Type B pancreatic cell (in vitro differentiated cells): ENCODE measurements around the gene SWAP70. TPM values are rescaled to one million over a fixed set of nuclear protein-coding genes. Genes with fewer than 3 reads are reported as not detected.

Experiments
- DNase-seq: peaks from one replicate; pipeline ENCODE4 v3.0.0; 2021; ENCODE audit warnings: mixed read lengths; ENCODE audit not compliant: unreplicated experiment; ENCODE audit errors: extremely low spot score
- H3K27ac Mint-ChIP-seq: 2 replicates; pipeline ENCODE4 v1.8.0; 2021; ENCODE audit warnings: mild to moderate bottlenecking, mixed read lengths
- H3K27me3 Mint-ChIP-seq: 2 replicates; pipeline ENCODE4 v1.8.0; 2021; ENCODE audit warnings: mixed read lengths
- H3K36me3 Mint-ChIP-seq: 2 replicates; pipeline ENCODE4 v1.8.0; 2021; ENCODE audit warnings: mixed read lengths
- H3K4me1 Mint-ChIP-seq: one replicate; pipeline ENCODE4 v1.8.0; 2021; ENCODE audit warnings: mixed read lengths; ENCODE audit not compliant: unreplicated experiment
- H3K4me3 Mint-ChIP-seq: 2 replicates; pipeline ENCODE4 v1.8.0; 2021; ENCODE audit warnings: mild to moderate bottlenecking, mixed read lengths
- H3K9me3 Mint-ChIP-seq: 2 replicates; pipeline ENCODE4 v1.8.0; 2021; ENCODE audit warnings: mixed read lengths
- long read RNA-seq: library from polyadenylated mRNA; unstranded; transcript quantifications from one replicate; pipeline ENCODE4 v2.0.0, GENCODE V29; 2020
- total RNA-seq: library from RNA; stranded (reverse); gene quantifications from 2 replicates; pipeline ENCODE4 v1.2.1, GENCODE V29; 2021; ENCODE audit warnings: low replicate concordance
- TF ChIP-seq, protein P1 (sequence below): fragments of 200-600 bp; sonication (generic); conservative IDR thresholded peaks from 2 replicates; pipeline ENCODE4 v1.5.0; 2021; ENCODE audit warnings: antibody characterized with exemption, mild to moderate bottlenecking

The SWAP70 gene
- total RNA-seq, result 18.8 and 35.6 TPM in 2 replicates
- long read RNA-seq, full-length matches to known transcripts, result 22 of 38 reads
- long read RNA-seq, partial matches to known transcripts, result 3 of 38 reads
- long read RNA-seq, other reads (novel, unspliced or antisense), result 13 of 38 reads

- TF ChIP-seq, protein P1, sequence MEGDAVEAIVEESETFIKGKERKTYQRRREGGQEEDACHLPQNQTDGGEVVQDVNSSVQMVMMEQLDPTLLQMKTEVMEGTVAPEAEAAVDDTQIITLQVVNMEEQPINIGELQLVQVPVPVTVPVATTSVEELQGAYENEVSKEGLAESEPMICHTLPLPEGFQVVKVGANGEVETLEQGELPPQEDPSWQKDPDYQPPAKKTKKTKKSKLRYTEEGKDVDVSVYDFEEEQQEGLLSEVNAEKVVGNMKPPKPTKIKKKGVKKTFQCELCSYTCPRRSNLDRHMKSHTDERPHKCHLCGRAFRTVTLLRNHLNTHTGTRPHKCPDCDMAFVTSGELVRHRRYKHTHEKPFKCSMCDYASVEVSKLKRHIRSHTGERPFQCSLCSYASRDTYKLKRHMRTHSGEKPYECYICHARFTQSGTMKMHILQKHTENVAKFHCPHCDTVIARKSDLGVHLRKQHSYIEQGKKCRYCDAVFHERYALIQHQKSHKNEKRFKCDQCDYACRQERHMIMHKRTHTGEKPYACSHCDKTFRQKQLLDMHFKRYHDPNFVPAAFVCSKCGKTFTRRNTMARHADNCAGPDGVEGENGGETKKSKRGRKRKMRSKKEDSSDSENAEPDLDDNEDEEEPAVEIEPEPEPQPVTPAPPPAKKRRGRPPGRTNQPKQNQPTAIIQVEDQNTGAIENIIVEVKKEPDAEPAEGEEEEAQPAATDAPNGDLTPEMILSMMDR, result peak; percentile 72
- H3K27me3 Mint-ChIP-seq, result no peaks in the 10 kb centered on the region
- peaks cover 12% of the 10 kb centered on the region for H3K9me3 Mint-ChIP-seq
- peak within 1 kb of the TSS; percentile 93 for H3K4me3 Mint-ChIP-seq
- H3K4me1 Mint-ChIP-seq, result peaks cover 13% of the 10 kb centered on the region
- peaks cover 28% of the 10 kb centered on the region for H3K36me3 Mint-ChIP-seq
- peak; percentile 94 for DNase-seq
- peak within 1 kb of the TSS; percentile 95 for H3K27ac Mint-ChIP-seq
Measured at GRCh38 chr11:9663699-9664275, at the start of gene SWAP70. Gene SWAP70 (plus strand): TSS chr11:9664077. CDS start chr11:9664180, 103 bp downstream.

GRCh38 chr11:9615031-9615451 is 48.8 kb upstream of the SWAP70 start:
- Mint-ChIP-seq H3K9me3 (peaks cover 10% of the 10 kb centered on the region), H3K4me3 (peak overlapping the region; percentile 34), H3K27me3 (no peaks in the 10 kb centered on the region), H3K36me3 (no peaks in the 10 kb centered on the region), H3K27ac (peak overlapping the region; percentile 99), H3K4me1 (peaks cover 24% of the 10 kb centered on the region)
- TF ChIP-seq, protein P1, result no peak
- DNase-seq, result no peak

DNA sequence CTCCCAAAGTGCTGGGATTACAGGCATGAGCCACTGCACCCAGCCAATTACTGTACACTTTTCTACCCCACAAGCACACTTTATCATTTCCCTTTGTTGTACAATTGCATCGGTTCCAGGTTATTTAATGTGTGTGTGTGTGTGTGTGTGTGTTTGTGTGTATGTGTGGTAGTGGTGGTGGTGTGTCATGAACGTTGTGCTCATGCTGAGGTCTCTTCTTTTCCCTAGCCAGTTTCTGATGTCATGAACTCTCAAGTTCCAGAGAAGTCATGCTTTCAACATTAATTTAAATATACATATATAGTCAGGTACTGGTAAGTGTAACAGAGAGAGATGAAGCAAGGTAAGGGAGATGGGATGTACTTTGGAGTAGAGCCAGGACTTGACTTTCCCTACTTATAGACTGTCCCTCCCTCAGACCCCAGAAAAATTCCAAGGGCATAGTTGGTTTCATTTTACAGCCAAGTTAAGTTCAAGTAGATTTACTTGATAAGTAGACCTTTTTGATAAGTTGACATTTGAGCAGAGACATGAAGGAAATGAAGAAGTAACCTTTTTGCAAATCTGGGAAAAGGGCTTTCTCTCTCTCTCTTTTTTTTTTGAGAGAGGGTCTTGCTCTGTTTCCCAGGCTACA is 47.7 kb upstream of the SWAP70 start:
- peaks cover 24% of the 10 kb centered on the region for H3K4me1 Mint-ChIP-seq
- peak overlapping the region; percentile 63 for H3K27ac Mint-ChIP-seq
- H3K4me3 Mint-ChIP-seq, result peak overlapping the region; percentile 52
- DNase-seq, result no peak
- TF ChIP-seq, protein P1, result no peak
- peaks cover 10% of the 10 kb centered on the region for H3K9me3 Mint-ChIP-seq
- no peaks in the 10 kb centered on the region for H3K36me3 Mint-ChIP-seq
- H3K27me3 Mint-ChIP-seq, result no peaks in the 10 kb centered on the region

GRCh38 chr11:9616858-9617257 is 47.0 kb upstream of the SWAP70 start:
- no peaks in the 10 kb centered on the region for H3K36me3 Mint-ChIP-seq
- peaks cover 10% of the 10 kb centered on the region for H3K9me3 Mint-ChIP-seq
- no peaks in the 10 kb centered on the region for H3K27me3 Mint-ChIP-seq
- peak overlapping the region; percentile 82 for H3K27ac Mint-ChIP-seq
- H3K4me1 Mint-ChIP-seq, result peaks cover 27% of the 10 kb centered on the region
- DNase-seq, result no peak
- H3K4me3 Mint-ChIP-seq, result no peak overlapping the region
- TF ChIP-seq, protein P1, result no peak

GRCh38 chr11:9617940-9618339 is 45.9 kb upstream of the SWAP70 start:
- Mint-ChIP-seq H3K36me3 (no peaks in the 10 kb centered on the region), H3K27ac (peak overlapping the region; percentile 79), H3K4me3 (peak overlapping the region; percentile 5), H3K9me3 (peaks cover 10% of the 10 kb centered on the region), H3K4me1 (peaks cover 24% of the 10 kb centered on the region), H3K27me3 (no peaks in the 10 kb centered on the region)
- TF ChIP-seq, protein P1, result no peak
- no peak for DNase-seq
